Measurements from ENCODE around the gene LZTS3. TPM values are rescaled to one million over a fixed set of nuclear protein-coding genes. Genes with fewer than 3 reads are reported as not detected.

The LZTS3 gene
- total RNA-seq, result 13.5 and 14.4 TPM in 2 replicates

DNA sequence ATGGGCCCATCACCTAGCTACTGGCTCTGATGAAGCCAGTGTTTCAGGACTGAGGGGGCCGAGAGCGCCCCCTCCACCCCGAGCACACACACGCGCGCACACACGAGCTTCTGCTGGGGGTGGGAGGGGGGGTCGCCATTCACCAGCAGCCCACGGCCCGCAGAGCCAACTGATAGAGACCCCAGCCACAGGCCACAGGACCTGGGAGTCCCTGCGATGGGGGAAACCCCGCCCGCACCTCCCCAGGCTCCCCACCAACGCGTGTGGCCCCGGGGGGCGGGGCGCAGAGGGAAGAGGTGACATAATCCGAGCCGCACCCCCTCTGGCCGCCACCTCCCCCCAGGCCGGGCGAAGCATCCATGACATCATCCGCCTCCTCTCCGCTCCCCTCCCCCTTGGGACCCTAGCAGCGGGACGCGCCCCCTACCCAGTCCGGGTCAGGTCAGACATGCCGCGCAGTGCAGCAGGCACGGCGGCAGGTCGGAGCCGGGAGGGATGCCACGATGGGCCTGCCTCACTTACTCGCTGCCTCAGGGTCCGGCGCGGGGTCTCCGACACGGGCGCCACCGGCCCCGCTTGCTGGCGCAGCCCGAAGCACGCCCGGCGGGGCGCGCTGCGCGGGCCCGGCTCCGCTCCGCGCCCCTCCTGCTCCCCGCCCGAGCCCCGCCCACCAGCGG, at the start of gene LZTS3:
LZTS3 (minus strand) TSS at position 617 of the 677 bp plus-strand sequence. CDS start 6,386 bp downstream, outside the sequence.

DNA sequence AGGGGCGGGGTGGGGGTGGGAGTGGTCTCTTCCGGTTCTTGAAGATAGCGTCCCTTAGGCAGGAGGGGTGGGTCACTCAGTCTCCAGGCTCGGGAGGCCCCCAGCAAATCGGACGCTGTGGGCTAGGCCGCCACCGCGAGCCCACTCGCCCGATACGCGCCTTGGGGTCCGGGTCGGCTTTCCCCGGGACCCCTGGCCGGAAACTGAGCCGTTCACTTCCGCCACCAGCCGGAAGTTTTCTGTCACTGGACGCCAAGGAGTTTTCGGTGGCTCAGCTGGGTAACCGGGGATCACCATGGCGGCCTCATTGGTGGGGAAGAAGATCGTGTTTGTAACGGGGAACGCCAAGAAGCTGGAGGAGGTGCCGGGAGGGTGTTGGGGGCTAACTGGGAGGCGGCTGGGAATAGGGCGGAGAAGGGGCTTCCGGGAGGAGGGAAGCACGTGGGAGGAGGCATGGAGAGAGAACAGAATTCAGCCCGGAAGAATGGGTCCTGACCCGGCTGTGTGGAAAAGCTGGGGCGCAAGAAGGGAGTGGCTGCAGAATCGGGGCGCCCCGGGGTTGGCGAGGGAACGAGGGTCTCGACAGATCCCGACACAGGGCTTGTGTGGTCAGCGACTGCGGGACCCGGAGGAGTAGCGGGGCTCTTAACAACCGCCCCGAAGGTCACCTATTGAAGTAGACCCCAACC, 36.1 kb upstream of the LZTS3 start, which contains the start of gene ITPA:
ITPA (plus strand) TSS at position 242 of the 689 bp plus-strand sequence; CDS start at position 296, 54 bp downstream.

DNA sequence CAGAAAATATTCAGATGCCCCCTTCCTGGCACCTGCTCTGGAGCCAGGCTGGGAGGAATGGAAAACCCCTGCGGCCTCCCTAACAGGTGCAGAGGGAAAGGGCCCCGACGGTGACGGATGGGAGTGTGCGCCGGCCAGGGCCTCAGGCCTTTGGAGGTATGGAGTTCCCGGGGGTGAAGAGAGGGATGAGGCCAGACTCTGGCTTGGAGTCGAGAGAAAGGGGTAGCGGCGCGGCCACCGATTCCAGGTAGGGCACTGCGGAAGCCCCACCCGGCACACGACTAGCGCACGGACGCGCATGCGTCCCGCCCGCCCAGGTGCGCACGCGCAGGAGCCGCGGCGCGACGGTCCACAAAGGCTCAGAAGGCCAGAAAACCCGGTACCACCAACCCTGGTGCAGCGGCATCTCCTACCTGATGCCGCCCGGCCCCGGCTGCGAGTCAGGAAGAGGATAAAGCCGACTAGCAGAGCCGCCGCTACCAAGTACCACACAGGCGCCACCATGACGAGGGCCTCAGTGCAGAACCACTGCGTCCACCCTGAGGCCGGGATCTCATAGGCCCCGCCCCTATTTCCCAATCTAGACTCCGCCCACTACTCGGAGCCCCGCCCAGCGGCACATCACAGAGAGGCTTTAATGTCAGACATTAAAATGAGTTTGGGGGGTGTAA, 30.9 kb upstream of the LZTS3 start, which contains the start of gene DDRGK1:
DDRGK1 (minus strand) TSS at position 559 of the 671 bp plus-strand sequence; CDS start at position 504, 55 bp downstream.

Other genes with a start within 250 kb of the LZTS3 start
- gene GNRH2, start 129.9 kb downstream of the LZTS3 start, total RNA-seq, result 0.14 TPM in 1 of 2 replicates, not detected in the other
- 46.5 and 72.8 TPM in 2 replicates for gene MRPS26, start 127.5 kb downstream of the LZTS3 start, total RNA-seq
- not detected in 2 replicates for gene OXT, start 101.9 kb downstream of the LZTS3 start, total RNA-seq
- gene AVP, start 88.8 kb downstream of the LZTS3 start, total RNA-seq, result not detected in 2 replicates
- gene FASTKD5, start 13.7 kb downstream of the LZTS3 start, total RNA-seq, result 15.4 and 23.8 TPM in 2 replicates
- 2.4 TPM in 2 replicates for gene UBOX5, start 13.7 kb downstream of the LZTS3 start, total RNA-seq
- gene DDRGK1, start 31.1 kb upstream of the LZTS3 start, total RNA-seq, result 43.7 and 45.3 TPM in 2 replicates
- 20.7 and 35.2 TPM in 2 replicates for gene ITPA, start 35.9 kb upstream of the LZTS3 start, total RNA-seq
- 4.1 and 5.1 TPM in 2 replicates for gene SLC4A11, start 65.6 kb upstream of the LZTS3 start, total RNA-seq
- gene DNAAF9, start 234.1 kb upstream of the LZTS3 start, total RNA-seq, result 6.5 and 19.9 TPM in 2 replicates

Measured in nasal cavity respiratory epithelium epithelial cell of viscerocranial mucosa (primary cell).